ENCODE results near the gene ZFP42.

- TF ChIP-seq POLR2A (IDR thresholded peaks at IDR 0.05; ENCODE audit: low read length) (no peak), KDM1A (IDR thresholded peaks at IDR 0.05; ENCODE audit: low read depth) (no peak), RCOR1 (IDR thresholded peaks at IDR 0.05; ENCODE audit: low read depth, low read length) (no peak), BHLHE40 (IDR thresholded peaks at IDR 0.05; ENCODE audit: low read depth, low read length) (no peak)
- TF ChIP-seq, protein P1, sequence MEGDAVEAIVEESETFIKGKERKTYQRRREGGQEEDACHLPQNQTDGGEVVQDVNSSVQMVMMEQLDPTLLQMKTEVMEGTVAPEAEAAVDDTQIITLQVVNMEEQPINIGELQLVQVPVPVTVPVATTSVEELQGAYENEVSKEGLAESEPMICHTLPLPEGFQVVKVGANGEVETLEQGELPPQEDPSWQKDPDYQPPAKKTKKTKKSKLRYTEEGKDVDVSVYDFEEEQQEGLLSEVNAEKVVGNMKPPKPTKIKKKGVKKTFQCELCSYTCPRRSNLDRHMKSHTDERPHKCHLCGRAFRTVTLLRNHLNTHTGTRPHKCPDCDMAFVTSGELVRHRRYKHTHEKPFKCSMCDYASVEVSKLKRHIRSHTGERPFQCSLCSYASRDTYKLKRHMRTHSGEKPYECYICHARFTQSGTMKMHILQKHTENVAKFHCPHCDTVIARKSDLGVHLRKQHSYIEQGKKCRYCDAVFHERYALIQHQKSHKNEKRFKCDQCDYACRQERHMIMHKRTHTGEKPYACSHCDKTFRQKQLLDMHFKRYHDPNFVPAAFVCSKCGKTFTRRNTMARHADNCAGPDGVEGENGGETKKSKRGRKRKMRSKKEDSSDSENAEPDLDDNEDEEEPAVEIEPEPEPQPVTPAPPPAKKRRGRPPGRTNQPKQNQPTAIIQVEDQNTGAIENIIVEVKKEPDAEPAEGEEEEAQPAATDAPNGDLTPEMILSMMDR (IDR thresholded peaks at IDR 0.05) = no peak
These were observed 57.7 kb downstream of the ZFP42 start for GRCh38 chr4:188053302-188053701.

All from A549 (cell line).